ENCODE measurements around the gene CYP2C19.
"Not testable (repeated sequence)": the region's sequence is repeated elsewhere in the genome, so short reads cannot be mapped to it uniquely, and the experiment has no call there.

Gene CYP2C19

DNA sequence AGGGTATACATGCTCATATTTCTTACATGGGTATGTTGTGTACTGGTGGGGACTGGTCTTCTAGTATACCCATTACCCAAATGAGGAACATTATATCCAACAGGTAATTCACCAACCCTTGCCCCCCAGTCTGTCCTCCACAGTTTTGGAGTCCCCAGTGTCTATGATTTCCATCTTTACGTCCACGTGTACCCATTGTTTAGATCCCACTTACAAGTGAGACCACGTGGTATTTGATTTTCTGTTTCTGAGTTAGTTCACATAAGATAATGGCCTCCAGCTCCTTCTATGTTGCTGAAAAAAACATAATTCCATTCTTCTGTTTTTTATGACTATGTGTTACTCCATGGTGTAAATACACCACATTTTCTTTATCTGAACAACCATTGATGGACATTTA lies 126.6 kb downstream of the CYP2C19 start:
- DNase-seq = no peak

DNA sequence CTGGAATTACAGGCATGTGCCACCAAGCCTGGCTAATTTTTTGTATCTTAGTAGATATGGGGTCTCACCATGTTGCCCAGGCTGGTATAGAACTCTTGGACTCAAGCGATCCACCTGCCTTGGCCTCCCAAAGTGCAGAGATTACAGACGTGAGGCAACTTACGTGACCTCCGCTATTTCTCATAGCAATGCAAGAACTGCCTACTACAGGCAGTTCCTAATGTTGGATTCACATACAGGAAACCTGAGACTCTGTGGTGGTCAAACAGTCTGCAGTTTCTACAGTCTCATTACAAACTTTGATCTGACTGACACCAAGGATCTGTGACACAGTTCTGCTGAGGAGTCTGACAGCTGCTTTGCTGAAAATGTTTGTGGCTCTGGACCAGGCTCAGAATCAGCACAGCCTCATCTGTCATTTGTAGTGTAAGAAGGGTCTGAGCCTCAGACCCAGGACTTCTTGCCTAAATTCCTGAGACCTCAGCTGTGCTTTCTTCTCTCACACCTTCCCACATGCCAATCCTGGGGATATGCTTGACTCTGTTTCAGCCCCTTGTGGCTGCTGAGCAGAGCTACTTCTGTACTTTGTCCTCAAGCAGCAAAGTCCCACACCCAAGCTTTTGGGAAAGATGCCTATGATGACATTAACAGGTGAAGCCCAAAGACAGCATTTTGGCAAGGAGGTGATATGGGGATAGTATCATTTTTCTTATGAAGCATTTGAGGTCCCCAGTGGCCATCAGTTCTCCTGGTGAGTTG lies 128.0 kb downstream of the CYP2C19 start:
- no peak for DNase-seq

DNA sequence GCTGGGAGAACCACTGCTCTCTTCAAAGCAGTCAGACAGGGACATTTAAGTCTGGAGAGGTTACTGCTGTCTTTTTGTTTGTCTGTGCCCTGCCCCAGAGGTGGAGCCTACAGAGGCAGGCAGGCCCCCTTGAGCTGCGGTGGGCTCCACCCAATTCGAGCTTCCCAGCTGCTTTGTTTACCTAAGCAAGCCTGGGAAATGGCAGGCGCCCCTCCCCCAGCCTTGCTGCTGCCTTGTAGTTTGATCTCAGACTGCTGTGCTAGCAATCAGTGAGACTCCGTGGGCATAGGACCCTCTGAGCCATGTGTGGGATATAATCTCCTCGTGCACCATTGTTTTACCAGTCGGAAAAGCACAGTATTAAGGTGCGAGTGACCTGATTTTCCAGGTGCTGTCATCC lies 135.9 kb downstream of the CYP2C19 start:
- not testable (repeated sequence) for DNase-seq

DNA sequence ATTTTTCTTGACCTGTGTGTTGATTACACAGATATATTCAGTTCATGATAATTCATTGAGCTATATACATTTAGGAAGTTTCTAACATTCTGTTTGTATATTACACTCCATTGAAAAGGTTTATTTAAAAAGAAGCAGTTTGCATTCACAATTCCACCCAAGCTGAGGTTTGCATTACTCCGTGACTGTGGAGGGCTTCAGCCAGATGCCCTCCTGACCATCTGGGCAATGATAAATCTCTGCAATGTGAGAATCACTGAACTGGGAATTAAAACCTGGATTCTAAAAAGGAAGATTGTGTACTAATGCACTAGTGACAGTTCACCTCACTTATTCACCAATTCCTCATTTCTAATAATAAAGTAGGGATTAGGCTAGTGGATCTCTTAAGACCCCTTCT lies 139.6 kb downstream of the CYP2C19 start:
- DNase-seq = no peak

DNA sequence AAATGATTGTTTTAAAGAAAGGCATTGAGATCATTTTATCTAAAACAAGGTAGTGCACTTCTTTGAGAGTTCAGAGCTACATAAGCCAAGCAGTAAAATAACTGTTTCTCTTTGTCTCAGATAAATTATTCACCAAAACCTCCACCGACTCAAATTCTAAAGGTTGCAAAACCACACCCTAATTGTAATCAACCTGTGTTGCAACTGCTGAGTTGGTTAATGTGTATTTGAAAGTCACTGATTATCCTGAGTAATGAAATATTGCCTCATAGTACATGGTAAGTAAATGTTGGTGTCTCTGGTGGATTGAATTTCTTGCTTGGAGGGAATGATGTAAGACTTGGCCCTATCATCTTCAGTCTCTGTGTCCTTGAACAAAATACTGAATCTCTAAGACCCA lies 140.1 kb downstream of the CYP2C19 start:
- DNase-seq = no peak
